Psoas muscle (tissue), 8 donors: Measurements from ENCODE around the gene PYGM. TPM values are rescaled to one million over a fixed set of nuclear protein-coding genes. Genes with fewer than 3 reads are reported as not detected.
A peak's percentile ranks its signal among the peaks of the same experiment; 100 is the strongest.

Experiments
- ATAC-seq, 4 donors: fragments of 200-7000 bp; cut with Tn5 transposase; one replicate each; pipeline ENCODE4 v1.9.1; 2020; ENCODE audit warnings: moderate library complexity in 3 of 4, mild to moderate bottlenecking in 2 of 4
- DNase-seq, 2 donors: peaks; one replicate each; pipeline ENCODE4 v3.0.0-alpha.2; 2020
- H3K27ac ChIP-seq: fragments of 200-600 bp; one replicate; pipeline ENCODE4 v1.8.0; 2022
- H3K27me3 ChIP-seq, 3 donors: fragments of 200-600 bp in 1 of 3; one replicate each; pipeline versions ENCODE4 v1.6.1 to v1.8.0; 2013 to 2022; ENCODE audit warnings: low read length in 2 of 3, mild to moderate bottlenecking in 2 of 3, moderate library complexity in 1 of 3; ENCODE audit not compliant: insufficient read depth in 3 of 3
- H3K36me3 ChIP-seq, 2 donors: fragments of 200-600 bp in 1 of 2; one replicate each; pipeline versions ENCODE4 v1.6.1 to v1.8.0; 2013 to 2022; ENCODE audit warnings: low read depth in 1 of 2, mild to moderate bottlenecking in 1 of 2, moderate library complexity in 1 of 2; ENCODE audit not compliant: insufficient read depth in 1 of 2
- H3K4me1 ChIP-seq: fragments of 200-600 bp; one replicate; pipeline ENCODE4 v1.8.0; 2022
- H3K4me3 ChIP-seq: fragments of 200-600 bp; one replicate; pipeline ENCODE4 v1.8.0; 2022; ENCODE audit warnings: mild to moderate bottlenecking
- H3K9me3 ChIP-seq: fragments of 200-600 bp; one replicate; pipeline ENCODE4 v1.8.0; 2022
- CTCF ChIP-seq: fragments of 200-600 bp; IDR thresholded peaks from one replicate; pipeline ENCODE4 v1.8.0; 2022; ENCODE audit warnings: antibody characterized with exemption
- WGBS, 3 donors: extraction: QIAGEN DNeasy Blood & Tissue Kit; methylation state at CpG; one replicate each; pipeline versions ENCODE4 v1.1.6 to v1.1.7; 2013; 5-methylcytosine and 5-hydroxymethylcytosine counted together
- intact Hi-C, 2 donors: fragments of 100-400 bp; cut with DNase I; formaldehyde crosslinking; loops; one replicate each; pipeline versions ENCODE4 v1.11.0 to v1.14.2; 2022
- polyA plus RNA-seq, 3 donors: library from polyadenylated mRNA; stranded (reverse); fragments of 200-250 nt; gene quantifications; one replicate each; pipeline ENCODE4 v1.2.3, GENCODE V29; 2013
- total RNA-seq, 4 donors: library from RNA; stranded (reverse); fragmentation: NEBNext Ultra II Directional in 2 of 4; extraction: Animal tissue kit (Norgen Biotek cat#: 25700) in 2 of 4; gene quantifications; one replicate each; pipeline versions ENCODE4 v1.2.1 to v1.2.4, GENCODE V29; 2021 to 2023
- donor health status: healthy with polysubstance abuse.
- donor health status: DM: no; HTN: no; CAD: no; lungs with moderate emphysema.
- donor health status: Bipolar disorder and iron deficiency.
- donor health status: healthy.
- donor health status: DM: yes; HTN: yes; CAD: no.
- donor health status: DM: no; HTN: no; CAD: no.
- donor health status: DM: no; HTN: no; CAD: no.
- donor health status: DM: yes; HTN: yes; CAD: no.

PYGM gene
- total and polyA plus RNA-seq, 7 donors: 511 to 2,203 (median 1,729) TPM

GRCh38 chr11:64751580-64751979, 8.2 kb downstream of the PYGM start:
- DNase-seq (peak; percentile 4 to 29), ATAC-seq (no peak)
- Histone ChIP-seq H3K27ac (no peak overlapping the region), H3K4me3 (no peak overlapping the region), H3K4me1 (peaks cover 37% of the 10 kb centered on the region), H3K27me3 (no peaks in the 10 kb centered on the region), H3K36me3 (peaks cover 0 to 97% of the 10 kb centered on the region in 2 donors), H3K9me3 (no peaks in the 10 kb centered on the region)
- no peak for TF ChIP-seq CTCF
- WGBS, 3 donors: 81 to 92% (median 91%) methylated on average over 9 of the region's 9 CpGs
- intact Hi-C loops: no loop called here

GRCh38 chr11:64751136-64751535, 8.6 kb downstream of the PYGM start:
- intact Hi-C loops: no loop called here
- H3K4me1 ChIP-seq: peaks cover 36% of the 10 kb centered on the region
- H3K27me3 ChIP-seq: no peaks in the 10 kb centered on the region
- no peak for TF ChIP-seq CTCF
- H3K27ac ChIP-seq: no peak overlapping the region
- H3K9me3 ChIP-seq: no peaks in the 10 kb centered on the region
- H3K36me3 ChIP-seq: peaks cover 0 to 92% of the 10 kb centered on the region in 2 donors
- ATAC-seq (no peak), DNase-seq (peak; percentile 8 to 29)
- H3K4me3 ChIP-seq: no peak overlapping the region
- WGBS, 3 donors: 71 to 88% (median 79%) methylated on average over 9 of the region's 9 CpGs

GRCh38 chr11:64750361-64751054, 9.3 kb downstream of the PYGM start:
- Histone ChIP-seq H3K36me3 (peaks cover 0 to 87% of the 10 kb centered on the region in 2 donors), H3K4me3 (no peak overlapping the region), H3K9me3 (no peaks in the 10 kb centered on the region), H3K4me1 (peaks cover 36% of the 10 kb centered on the region), H3K27ac (no peak overlapping the region), H3K27me3 (no peaks in the 10 kb centered on the region)
- ATAC-seq (no peak), DNase-seq (peak; percentile 7 to 40)
- intact Hi-C loops: no loop called here
- 81 to 88% (median 86%) methylated on average over 13 of the region's 13 CpGs for WGBS, 3 donors
- TF ChIP-seq CTCF: no peak

- Histone ChIP-seq H3K4me3 (no peak overlapping the region), H3K27ac (no peak overlapping the region), H3K4me1 (peaks cover 39% of the 10 kb centered on the region), H3K9me3 (no peaks in the 10 kb centered on the region), H3K36me3 (peaks cover 0 to 66% of the 10 kb centered on the region in 2 donors), H3K27me3 (no peaks in the 10 kb centered on the region)
- peak; percentile 12 to 39 for DNase-seq
- 57 to 79% (median 66%) methylated on average over 15 of the region's 15 CpGs for WGBS, 3 donors
- no peak for TF ChIP-seq CTCF
- ATAC-seq: no peak
- intact Hi-C loops: no loop called here
Measured at GRCh38 chr11:64747961-64748665, 11.7 kb downstream of the PYGM start.
